ENCODE data around the gene EMILIN2. TPM values are rescaled to one million over a fixed set of nuclear protein-coding genes. Genes with fewer than 3 reads are reported as not detected.
"Not testable (repeated sequence)": the region's sequence is repeated elsewhere in the genome, so short reads cannot be mapped to it uniquely, and the experiment has no call there.

EMILIN2 gene
- total RNA-seq, 2 donors from 2014 or later = 21.0 to 32.4 TPM

DNA sequence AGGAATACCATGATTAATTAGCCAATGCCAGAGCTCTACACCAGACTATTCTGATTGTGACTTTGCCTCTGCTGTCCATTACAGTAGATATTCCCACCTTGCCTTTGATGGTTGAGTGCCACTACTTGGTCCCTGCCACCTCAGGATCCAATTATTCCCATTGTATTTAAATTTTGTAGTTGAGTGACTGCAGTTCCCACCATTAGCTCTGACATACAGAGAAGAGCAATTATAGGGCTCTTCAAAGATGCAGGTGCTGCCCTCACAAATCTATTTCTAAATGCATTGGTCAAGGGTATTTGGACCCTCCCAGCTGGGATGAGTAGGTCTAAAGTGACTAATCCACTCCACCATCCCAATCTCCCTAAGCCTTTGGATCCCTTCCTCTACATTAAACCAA, 9.5 kb upstream of the EMILIN2 start:
- DNase-seq (ENCODE audit: low spot score); intact Hi-C loops (cut with DNase I): not testable (repeated sequence)

DNA sequence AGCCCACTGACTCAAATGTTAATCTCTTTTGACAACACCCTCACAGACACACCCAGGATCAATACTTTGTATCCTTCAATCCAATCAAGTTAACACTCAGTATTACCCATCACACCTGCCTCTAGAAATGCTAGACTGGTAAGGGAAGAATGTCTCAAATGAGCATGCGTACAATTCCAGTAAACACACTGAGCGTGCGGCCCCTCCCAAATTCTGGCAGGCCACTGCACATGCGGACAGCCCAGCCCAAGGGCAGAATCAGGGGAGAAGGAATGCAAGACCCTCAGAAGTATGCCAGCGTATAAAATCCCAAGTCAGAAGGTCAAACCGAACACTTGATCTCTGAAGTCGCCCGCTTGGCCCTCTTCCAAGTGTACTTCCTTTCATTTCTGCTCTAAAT, 7.6 kb upstream of the EMILIN2 start:
- no peak for DNase-seq (ENCODE audit: low spot score)
- intact Hi-C loops (cut with DNase I) = no loop called here

DNA sequence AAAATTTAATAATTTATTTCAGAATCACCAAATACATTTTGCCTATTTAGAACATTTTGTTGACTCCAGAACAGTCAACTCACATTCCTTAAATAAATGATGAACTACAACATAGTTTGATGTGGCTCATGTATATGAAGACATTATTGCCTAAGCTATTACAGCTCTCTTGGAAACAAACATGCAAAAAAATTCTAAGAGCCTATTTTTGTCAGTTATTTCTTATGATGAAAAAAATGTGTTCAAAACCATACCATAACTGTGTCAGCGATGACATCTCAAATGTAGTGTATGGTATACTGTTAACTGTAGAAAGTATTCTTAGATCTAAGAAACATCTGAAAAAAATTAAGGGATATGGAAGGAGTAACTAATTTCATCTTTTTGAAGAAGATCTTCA, 6.3 kb upstream of the EMILIN2 start:
- DNase-seq (ENCODE audit: low spot score) = no peak
- intact Hi-C loops (cut with DNase I) = no loop called here

DNA sequence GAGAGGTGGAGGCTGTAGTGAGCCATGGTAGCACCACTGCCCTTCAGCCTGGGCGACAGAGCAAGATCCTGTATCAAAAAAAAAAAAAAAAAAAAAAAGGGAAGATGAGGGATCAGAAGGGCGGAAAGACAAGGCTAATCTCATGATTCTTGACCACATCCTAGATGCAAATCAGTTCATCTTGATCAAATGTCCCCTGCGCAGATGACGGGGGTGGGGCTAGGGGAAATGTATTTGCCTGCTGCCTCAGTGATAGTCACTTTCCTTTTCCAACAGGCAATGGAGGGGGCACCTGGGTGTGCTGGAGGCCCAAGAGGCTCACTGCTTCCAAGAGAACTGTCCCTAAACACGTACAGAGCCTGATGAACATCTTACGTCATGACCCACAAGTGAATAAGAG, 3.7 kb upstream of the EMILIN2 start:
- intact Hi-C loops (cut with DNase I) = no loop called here
- no peak for DNase-seq (ENCODE audit: low spot score)

DNA sequence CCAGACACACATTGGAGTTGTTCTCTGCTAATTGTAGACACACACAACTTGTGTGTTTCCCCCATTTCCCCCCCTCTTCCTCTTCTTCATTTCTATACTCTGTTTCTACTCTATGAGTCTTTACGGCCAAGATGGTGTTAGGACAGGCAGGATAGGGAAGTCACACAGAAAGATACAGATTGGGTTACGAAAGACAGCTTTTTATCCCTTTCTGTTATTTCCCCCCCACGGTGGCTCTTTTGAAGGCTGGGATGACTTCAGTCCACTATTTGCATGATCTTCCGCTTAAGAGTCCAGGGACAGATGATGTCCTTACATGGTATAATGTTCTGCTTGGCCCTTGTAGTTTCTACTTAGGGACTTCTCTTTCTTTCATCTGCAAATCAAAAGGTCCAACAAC, 1.6 kb upstream of the EMILIN2 start:
- DNase-seq (ENCODE audit: low spot score) = no peak
- intact Hi-C loops (cut with DNase I) = loop anchor here in 1 of 2 donors (5.0 kb wide), 1 partner anchor 478 kb away; no protein-coding TSS in a partner anchor

DNA sequence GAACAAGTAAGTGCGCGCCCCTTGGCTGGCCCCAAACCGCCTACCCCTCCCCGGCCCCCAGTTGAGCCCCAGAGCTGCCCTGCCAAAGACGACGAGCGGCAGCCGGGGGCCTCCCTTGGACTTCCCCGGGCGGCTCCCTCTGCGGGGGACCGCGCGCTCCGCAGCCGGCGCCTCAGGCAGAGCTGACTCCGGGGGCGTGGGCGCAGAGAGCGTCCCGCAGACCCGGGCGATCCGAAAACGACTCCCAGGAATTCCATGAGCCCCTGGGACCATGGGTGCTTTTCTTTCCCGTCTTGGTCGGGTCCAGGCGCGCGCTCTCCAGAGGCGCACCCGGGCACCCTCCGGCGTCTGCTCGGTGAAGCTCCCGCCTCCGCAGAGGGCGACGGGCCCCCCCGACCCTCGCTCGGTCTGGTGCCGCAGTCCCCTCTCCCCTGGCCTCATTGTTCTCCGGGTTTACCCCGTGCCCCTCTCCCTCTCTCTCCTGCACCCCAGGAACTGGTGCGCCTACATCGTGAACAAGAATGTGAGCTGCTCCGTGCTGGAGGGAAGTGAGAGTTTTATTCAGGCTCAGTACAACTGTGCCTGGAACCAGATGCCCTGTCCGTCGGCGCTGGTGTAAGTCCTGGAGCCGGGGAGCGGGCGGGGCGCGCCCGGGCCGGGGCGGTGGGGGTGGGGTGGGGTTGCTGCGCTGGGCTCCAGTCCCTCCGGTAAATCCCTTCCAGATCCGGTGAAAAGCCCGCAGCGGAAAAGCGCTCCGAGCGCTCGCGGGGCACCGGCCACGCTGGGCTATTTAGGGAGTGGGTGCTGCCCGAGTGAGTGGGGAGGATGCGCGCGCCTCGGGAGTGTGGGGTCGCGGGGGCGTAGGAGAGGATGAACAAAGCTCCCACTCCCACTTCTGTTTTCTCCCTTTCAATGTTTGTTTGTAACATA, 776 bp downstream of the EMILIN2 start:
- intact Hi-C loops (cut with DNase I) = loop anchor here in 1 of 2 donors (2.0 to 5.0 kb wide), 2 partner anchors 63 to 480 kb away; no protein-coding TSS in a partner anchor
- peak; percentile 87 for DNase-seq (ENCODE audit: low spot score)

DNA sequence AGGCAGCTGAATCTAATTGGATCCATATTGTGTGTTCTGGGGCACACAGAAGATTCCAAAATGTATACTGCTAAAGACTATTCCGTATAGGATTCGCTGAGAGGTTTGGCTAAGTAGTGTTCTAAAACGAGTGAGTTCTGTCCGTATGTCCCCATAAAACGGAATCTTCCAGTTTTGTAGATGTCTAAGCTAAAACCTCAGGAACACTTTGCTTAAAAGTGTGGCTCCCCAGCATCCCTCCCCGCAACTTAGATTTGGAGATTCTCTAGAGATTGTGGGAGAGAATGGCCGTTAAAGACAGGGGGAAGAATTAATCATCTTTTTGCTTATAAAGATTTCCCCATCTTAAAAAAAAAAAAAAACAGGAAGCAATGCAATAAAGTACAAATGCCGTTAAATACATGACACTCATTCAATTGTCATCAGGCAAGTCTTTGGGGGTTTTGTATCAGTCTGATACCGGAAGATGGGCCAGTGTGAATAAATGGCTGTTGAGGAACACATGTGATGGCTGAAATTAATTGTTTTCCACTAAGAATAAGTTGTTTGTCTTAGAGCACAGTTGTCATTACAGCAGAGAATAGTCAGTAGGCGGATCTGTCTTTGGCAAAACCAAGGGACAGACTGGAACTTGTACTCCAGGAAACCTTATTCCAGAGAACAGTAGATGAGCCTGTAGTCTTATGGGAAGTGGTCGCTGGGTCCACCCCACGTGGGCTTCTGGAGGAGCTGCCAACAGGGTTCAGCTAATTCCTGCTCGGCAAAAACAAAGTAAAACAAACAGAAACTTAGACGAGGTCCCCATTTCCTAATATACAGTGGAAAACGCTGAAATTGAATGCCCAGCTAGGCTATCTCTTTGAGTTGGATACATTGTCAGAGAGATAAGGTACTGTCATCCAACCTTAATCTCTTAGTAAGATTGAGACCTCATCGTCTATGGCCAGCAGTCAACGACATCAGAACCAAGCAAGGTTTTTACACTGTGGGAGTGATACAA, 1.7 kb downstream of the EMILIN2 start:
- intact Hi-C loops (cut with DNase I) = loop anchor here in 1 of 2 donors (5.0 kb wide), 1 partner anchor 481 kb away; no protein-coding TSS in a partner anchor
- DNase-seq (ENCODE audit: low spot score) = no peak

DNA sequence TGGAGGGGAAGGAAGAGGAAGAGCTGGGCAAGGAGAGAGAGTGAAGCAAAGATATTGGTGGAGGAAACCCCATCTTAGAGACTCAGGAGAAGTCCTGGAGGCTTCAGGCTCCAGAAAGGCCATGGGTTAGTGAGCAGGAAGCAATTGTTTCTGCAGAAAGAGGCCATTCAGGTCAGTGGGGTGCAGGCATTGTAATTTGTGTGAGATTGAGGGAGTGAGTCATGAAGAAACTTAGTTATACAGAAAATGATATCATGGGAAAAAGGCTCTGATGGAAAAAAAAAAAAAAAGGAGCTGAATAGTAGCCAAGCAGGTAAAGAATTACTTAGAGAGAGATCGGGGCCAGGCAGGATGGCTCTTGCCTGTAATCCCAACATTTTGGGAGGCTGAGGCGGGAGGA, 4.0 kb downstream of the EMILIN2 start:
- intact Hi-C loops (cut with DNase I) = no loop called here
- no peak for DNase-seq (ENCODE audit: low spot score)

DNA sequence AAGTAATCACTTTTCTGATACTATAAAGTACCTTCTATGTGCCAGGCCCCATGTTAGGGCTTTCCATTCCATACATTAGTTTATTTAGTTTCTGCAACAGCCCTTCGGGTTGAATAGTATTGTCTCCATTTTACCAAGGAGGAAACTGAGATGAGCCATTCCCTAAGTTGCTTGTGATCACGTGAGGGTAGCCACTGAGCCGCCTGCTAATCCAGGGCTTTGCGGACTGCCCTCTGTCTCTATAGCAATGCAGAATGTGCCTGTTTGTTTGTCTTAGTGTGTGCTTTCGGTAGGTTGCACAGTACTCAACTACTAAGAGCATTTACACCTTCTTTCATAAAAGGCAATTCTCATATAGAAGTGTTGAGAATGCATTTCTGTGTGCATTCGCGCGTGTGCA, 5.0 kb downstream of the EMILIN2 start:
- DNase-seq (ENCODE audit: low spot score) = no peak
- intact Hi-C loops (cut with DNase I) = no loop called here

DNA sequence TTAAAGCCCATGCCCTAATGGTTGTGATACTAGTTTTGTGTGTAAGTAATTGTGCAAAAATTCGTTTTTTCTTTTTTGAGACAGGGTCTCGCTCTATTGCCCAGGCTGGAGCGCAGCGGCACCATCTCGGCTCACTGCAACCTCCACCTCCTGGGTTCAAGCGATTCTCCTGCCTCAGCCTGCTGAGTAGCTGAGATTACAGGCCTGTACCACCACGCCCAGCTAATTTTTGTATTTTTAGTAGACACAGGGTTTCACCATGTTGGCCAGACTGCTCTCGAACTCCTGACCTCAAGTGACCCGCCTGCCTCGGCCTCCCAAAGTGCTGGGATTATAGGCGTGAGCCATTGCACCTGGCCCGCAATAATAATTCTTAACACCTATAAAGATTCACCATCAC, 5.7 kb downstream of the EMILIN2 start:
- intact Hi-C loops (cut with DNase I); DNase-seq (ENCODE audit: low spot score): not testable (repeated sequence)

DNA sequence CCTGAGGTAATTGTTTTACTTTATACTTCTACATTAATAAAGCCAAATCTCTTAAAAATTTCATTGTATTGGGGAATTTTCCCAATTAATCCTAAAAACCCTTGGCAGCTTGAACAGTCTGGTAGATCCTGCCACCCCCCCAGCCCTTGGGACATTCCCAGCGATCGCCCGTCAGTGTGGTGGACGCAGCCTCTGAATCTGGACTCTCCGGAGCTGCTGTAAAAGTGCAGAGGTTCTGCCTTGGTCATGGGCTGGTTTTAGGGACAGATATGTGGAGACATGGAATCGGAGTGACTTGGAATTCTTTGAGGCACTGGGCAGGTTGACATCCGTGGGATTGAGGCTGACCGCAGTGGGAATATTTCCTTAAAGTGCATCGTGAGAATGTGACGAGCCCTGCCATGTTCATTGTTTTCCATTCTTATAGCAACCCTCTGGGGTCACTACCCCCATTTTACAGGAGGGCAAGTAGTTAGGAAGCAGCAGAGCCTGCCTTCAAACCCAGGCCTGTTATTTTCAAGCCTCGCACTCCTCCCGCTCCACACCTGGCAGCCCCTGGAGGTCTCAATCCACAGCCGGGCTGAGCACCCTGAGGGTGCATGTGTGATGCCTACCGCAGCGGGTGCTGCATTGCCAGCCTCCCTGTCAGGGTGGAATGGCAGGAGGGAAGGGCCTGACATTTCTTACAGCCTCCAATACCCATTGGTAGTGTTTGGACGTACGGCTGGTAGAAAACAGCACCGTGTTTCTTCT, 6.5 kb downstream of the EMILIN2 start:
- intact Hi-C loops (cut with DNase I) = no loop called here
- no peak for DNase-seq (ENCODE audit: low spot score)

DNA sequence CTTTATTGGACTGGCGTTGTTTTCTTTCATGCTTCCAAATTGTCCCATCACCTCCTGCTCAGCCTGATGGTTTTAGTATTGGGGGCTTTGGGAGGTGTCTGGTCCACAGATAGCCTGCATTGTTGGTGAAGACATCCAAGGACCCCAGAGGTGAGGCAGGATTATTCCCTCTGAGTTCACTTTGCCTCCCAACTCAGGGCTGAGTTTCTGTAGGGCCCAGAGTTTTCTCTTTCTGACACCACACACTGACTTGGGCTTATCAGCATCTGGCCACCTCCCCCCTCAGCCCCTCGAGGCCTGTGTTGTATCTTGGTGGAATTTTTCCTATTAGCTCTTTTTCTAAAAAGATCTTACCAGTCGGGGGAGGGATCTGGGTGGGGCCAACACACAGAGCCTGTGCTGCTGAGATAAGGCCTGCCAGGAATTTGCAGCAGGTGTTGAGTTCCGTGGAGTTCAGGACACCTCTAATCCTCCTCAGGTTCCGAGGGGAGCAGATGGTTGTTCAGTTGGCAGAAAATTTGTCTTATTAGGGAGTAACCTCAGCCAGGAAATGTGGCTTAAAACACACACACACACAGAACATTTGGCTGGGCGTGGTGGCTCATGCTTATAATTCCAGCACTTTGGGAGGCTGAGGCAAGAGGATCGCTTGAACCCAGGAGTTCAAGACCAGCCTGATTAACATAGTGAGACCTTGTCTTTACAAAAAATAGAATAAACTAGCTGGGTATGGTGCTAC, 7.3 kb downstream of the EMILIN2 start:
- DNase-seq (ENCODE audit: low spot score) = no peak
- intact Hi-C loops (cut with DNase I) = no loop called here

DNA sequence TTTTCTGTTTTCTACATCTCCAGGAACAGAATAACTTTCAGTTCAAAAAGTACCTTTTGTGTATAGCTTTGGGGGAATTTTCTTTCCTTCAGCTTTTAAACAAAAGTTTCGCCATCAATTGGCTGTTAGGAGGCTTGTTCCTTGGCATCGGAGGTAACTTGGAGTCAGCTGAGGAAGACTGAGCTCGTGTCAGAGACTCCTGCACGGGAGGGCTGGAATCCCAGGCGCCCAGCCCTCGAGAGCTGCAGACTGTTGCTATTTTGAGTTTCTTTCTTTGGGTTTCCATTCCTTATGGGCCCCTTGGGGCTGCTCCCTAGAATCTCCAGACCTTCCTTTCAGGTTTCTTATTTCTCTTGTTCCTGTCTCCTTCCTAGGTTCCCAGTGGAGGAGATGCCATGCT, 8.1 kb downstream of the EMILIN2 start:
- no peak for DNase-seq (ENCODE audit: low spot score)
- intact Hi-C loops (cut with DNase I) = no loop called here

DNA sequence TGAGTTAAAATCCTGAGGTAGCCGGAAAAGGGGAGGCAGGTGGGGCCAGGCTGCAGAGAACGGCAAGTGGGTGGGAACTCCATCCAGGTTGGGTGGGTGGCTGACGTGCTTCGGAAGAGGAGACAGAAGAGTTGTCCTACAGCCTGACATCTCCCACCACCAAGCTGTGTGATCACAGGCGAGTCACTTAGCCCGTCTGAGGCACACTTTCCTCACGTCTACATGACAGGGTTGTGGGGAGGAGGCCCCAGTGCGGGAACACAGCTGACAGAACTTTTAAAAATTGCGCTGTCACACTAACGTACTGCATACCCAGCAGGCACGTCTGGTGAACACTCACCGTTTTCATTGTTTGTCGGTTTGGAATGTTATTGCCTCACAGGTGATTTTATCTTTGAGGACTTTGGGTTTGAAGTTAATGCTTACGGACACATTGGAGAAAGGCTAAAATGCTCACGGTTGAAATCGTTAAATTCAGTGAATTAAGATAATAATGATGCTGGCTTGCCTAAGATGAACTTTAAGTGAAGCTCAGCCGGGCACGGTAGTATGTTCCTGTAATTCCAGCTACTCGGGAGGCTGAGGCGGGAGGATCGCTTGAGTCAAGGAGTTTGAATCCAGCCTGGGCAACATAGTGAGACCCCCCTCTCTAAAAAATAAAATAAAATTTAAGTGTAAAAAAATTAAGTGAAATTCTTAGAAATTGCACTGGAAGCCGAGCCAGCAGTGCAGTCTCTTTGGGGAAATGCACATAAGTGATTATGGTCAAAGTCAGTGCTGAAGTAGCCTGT, 8.9 kb downstream of the EMILIN2 start:
- DNase-seq (ENCODE audit: low spot score) = no peak
- intact Hi-C loops (cut with DNase I) = no loop called here

DNA sequence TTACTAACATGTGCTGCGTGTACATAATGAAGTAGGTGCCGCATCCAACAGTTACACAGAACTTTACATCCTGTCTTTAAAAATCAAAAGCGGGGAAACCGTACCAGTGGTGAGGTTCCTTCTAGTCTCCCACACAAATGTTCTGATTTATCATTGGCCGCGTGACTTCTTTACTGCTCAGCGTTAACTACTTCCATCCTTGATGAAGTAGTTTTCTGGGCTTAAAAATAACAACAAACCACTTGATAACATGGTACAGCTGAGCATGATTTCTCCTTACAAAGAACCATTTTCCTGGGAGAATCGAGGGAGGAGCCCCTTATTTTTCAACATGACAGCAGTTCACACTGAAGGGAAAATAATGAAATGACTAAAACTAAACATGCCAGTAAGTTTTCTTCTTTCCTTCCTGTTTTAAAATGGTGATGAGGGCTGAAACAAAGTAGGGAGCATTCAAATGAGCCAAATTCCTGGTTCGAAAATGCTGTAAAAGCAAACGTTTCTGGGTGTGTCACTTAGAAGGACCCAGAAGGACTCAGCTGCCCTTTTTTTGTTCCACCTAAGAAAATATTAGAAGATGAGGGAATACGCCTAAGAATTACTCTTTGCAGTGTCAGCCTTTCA, 9.9 kb downstream of the EMILIN2 start:
- intact Hi-C loops (cut with DNase I) = no loop called here
- no peak for DNase-seq (ENCODE audit: low spot score)

DNA sequence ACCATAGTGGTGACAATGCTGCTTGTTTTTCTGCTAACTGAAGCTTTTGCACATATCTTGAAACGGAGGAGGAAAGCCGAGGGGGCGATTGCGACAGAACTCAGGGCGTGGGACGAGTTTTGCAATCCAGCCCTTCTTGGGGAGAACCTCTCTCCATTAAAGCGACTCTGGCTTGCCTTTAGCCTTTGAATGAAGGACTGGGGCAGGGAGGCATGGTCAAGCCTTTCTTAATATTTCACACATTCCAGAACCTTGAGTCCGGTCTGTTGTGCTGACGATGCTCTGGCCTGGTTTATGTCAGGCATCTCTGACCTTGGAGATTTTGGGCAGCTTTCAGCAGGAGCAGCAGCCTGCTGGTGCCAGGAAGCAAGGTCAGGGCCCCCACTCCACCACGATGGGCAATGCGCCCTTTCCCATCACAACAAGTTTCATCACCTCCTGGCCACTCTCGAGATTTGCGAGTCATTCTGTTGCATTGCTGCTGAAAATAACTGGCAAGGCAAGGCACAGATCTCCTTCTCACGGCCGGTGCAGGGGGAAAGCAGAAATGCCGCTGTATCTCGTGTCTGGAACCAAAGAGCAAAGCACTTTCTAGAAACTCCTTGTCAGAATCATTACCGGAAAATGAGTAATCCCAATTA, 10.8 kb downstream of the EMILIN2 start:
- DNase-seq (ENCODE audit: low spot score) = peak; percentile 95
- intact Hi-C loops (cut with DNase I) = no loop called here

DNA sequence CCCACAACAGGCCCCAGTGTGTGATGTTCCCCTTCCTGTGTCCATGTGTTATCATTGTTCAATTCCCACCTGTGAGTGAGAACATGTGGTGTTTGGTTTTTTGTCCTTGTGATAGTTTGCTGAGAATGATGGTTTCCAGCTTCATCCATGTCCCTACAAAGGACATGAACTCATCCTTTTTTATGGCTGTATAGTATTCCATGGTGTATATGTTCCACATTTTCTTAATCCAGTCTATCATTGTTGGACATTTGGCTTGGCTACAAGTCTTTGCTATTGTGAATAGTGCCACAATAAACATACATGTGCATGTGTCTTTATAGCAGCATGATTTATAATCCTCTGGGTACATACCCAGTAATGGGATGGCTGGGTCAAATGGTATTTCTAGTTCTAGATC, 13.6 kb downstream of the EMILIN2 start:
- DNase-seq (ENCODE audit: low spot score); intact Hi-C loops (cut with DNase I): not testable (repeated sequence)
